Right lobe of liver (tissue), 4 donors: Measurements from ENCODE around the gene NR1I2.

ENCODE experiments used
- POLR2A ChIP-seq: fragments of 450-650 bp; IDR thresholded peaks from one replicate; pipeline ENCODE4 v1.6.1; 2017; ENCODE audit warnings: antibody characterized with exemption, mild to moderate bottlenecking
- TF ChIP-seq, protein P1 (sequence below), 4 donors: fragments of 200-600 bp in 3 of 4; fragments of 450-650 bp in 1 of 4; IDR thresholded peaks; one replicate each; pipeline versions ENCODE4 v1.5.1 to v1.8.0; 2016 to 2022; ENCODE audit warnings: antibody characterized with exemption in 4 of 4, mild to moderate bottlenecking in 2 of 4
- donor health status: DM: no; HTN: no; CAD: no.
- donor health status: DM: no; HTN: no; CAD: no.
- donor health status: DM: no; HTN: yes; CAD: no.

DNA sequence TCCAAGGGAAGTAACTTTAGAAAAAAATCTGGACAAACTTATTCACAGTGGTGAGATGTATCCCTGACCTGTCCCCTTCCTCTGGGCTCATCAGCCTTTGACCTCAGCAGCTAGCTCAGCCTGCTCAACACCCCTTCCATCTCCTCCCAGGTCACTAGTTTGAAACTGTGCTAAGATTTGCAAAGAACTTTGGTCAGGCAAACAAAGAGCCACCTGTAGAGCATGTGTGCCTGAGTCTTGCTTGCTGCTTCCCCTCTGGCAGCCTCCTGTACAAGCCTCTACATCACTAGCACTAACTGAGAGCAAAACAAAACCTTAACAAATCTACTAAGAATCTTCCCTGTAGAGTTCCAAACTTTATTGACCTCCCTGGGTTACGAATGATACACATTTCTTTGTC is 43.9 kb downstream of the NR1I2 start:
- TF ChIP-seq, protein P1, sequence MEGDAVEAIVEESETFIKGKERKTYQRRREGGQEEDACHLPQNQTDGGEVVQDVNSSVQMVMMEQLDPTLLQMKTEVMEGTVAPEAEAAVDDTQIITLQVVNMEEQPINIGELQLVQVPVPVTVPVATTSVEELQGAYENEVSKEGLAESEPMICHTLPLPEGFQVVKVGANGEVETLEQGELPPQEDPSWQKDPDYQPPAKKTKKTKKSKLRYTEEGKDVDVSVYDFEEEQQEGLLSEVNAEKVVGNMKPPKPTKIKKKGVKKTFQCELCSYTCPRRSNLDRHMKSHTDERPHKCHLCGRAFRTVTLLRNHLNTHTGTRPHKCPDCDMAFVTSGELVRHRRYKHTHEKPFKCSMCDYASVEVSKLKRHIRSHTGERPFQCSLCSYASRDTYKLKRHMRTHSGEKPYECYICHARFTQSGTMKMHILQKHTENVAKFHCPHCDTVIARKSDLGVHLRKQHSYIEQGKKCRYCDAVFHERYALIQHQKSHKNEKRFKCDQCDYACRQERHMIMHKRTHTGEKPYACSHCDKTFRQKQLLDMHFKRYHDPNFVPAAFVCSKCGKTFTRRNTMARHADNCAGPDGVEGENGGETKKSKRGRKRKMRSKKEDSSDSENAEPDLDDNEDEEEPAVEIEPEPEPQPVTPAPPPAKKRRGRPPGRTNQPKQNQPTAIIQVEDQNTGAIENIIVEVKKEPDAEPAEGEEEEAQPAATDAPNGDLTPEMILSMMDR (IDR thresholded peaks at IDR 0.05) = no peak
- no peak for TF ChIP-seq POLR2A
